ENCODE measurements around the gene UBA1.

Gene UBA1

DNA sequence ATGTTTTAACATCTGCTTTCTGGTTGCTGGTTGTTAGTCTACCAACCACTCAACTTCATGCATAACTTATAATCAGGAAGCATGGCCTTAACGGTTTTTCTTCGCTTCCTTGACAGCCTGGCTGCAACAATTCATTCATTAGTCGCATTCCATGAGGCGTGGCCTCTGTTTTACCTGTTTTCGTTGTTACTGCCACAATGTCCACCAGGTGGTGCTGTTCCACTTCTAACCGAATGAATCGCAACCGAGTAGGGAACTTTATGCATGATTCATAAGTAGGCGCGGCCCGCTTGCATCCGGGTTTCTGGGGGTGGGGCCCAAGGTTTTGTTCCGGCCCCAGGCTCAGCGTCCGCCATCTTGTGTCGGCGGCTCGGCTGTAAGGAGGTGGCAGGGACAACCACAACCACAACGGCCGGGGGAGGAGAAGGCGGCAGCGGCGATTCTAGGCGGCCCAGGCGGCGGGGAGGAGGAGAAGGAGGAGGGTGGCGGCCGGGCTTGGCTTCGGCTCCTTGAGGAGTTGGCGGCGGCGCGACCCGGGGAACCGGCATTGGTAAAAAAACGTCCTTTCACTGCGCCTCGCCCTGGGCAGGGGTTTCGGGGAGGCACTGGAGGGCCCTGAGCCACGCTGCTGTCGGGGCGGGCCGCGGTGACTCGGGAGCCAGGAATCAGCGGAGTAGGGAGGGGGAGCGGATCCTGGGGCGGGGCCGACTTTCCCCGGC is at the start of gene UBA1:
UBA1 (plus strand) TSS at position 355 of the 719 bp plus-strand sequence. CDS start 4,974 bp downstream, outside the sequence.
- in situ Hi-C loops (cut with MboI; ENCODE audit: low sequenced_read_pairs) = no loop called here

DNA sequence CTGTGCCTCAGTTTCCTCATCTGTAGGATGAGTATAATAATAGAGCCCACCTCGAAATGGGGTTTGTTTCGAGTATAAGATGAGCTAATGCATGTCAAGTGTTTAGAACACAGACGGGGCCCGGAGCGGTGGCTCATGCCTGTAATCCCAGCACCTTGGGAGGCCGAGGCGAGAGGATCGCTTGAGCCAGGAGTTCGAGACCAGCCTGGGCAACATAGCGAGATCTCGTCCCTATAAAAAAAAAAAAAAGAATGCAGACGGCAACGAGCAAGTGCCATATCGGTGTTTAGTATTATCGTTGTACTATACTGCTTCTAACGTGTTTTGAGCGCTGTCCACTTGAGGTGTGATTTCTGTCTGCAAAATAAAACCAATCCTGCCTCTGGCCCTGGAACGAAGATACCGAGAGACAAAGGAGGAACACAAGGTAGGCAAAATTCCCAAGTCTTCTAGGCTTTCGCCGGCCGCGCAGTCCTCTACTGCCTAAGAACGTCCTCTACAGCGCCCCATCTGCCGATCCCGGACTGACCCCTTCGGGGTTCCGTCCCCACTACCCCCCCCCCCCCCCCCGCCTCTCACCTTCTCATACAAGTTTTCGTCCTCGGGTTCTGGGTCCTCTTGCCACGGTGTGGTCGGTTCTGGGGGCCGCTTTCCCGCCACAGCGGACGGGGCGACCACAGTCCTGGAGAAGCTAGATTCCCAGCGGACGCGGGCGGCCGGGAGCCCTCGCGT is 49.6 kb upstream of the UBA1 start:
- in situ Hi-C loops (cut with MboI; ENCODE audit: low sequenced_read_pairs) = no loop called here

DNA sequence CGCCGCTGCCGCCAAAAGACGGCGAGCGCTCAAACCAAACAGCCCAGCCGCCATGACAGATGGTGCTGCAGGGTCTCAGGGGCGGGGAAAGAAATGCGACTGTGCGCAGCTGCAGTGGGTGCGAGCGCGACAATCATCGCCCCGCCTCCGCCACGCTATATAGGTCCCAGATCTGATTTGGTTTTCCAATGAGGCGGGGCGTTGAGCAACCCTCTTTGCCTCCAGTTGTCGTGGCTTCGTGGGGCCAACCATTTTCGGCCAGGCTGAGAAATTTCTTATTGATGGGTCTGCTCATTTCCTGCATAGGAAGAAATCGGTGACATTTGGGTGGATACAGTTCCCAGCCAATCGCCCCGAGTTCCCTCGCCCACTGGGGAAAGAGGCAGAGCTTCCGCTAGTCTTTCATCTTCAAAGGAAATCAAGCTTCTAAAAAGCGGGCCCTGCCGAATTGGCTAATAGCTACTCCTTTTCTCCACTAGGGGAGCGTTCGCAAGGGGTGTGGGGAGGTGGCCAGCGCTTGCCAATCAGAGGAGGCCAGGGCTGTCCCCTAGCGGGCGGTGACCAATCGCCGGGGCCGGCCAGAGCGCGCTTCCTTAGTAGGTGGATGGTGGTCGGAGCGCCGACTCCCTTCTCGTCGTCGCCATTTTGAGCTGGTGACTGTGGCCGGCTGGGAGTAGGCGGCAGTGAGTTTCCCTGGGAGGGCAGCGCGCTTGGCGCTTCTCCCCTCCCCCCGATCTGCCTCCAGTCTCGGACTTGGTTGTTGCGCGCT is 48.8 kb upstream of the UBA1 start, which contains the start of the genes NDUFB11 and RBM10:
NDUFB11 (minus strand) TSS at position 77 of the 769 bp plus-strand sequence; CDS start at position 54, 23 bp downstream.
RBM10 (plus strand) TSS at position 596 of the 769 bp plus-strand sequence. CDS start 2,261 bp downstream, outside the sequence.
- in situ Hi-C loops (cut with MboI; ENCODE audit: low sequenced_read_pairs) = no loop called here

DNA sequence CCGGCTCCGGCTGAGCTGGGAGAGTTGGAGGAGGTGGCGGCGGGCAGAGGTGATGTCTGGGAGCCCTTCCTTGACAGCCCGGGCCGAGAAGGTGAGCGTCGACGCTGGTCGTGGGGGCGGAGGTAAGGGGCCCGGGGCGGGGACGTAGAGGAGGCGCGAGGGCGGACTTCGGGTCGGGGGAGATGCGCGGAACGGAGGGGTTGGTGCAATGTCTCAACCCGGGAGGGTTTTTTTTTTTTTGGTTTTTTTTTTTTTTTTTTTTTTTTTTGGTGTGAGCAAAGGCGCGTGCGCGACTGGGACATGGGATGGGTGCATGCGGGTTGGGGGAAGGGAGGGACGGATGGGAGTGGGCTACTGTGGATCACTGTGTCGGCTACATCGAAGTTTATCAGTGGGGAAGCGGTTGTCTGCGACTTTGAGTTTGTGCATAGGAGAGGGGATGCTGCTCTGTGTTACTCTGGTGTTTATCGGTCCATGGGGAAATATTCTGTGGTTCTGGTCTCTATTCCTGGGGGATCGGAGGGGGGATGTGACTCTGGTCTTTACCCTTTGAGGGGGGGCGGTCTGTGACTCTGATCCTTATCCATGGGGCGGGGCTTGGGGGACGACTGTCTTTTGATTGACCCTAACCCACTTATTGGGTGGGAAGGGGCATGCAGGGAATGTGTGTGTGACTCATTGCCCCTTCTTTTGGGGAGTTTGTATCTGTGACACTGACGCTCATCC is 48.1 kb upstream of the UBA1 start:
- in situ Hi-C loops (cut with MboI; ENCODE audit: low sequenced_read_pairs) = no loop called here

DNA sequence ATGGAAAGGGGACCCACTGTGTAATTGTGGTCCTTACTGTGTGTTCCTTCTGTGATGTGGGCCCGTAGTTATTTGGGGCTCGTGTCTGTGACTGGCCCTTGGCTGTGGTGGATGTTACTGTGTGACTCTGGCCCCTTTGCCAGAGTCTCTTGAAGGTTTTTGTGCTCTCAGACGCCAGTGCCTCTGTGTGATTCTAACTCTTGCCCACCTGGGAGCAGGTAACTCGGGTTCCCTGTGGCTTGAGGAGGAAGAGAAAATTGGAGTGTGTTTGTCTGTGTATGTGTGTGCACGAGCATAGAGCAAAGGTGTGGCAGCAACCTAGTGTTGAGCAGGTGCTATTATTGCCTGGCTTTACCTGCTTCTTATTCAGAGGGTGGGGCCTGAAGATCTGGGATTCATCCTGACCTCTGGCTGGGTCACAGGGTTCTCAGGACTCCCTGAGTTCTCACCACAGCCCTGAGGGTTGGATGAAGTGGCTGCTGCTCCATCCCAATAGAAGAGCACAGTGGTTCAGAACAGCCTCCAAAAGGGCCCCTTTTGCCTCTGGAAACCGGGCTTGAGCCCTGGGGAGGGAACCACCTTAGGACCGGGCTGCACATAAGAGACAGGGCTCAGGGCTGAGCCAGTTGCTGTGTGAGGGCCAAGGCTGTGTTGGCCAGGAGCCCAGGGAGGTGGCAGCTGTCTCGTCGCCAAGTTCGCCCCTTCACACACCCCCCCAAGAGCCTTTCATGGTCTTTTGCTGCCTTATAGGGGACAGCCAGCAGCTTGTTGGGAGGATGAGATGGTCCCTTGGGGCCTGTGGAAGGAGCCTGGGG is 47.3 kb upstream of the UBA1 start:
- in situ Hi-C loops (cut with MboI; ENCODE audit: low sequenced_read_pairs) = no loop called here

DNA sequence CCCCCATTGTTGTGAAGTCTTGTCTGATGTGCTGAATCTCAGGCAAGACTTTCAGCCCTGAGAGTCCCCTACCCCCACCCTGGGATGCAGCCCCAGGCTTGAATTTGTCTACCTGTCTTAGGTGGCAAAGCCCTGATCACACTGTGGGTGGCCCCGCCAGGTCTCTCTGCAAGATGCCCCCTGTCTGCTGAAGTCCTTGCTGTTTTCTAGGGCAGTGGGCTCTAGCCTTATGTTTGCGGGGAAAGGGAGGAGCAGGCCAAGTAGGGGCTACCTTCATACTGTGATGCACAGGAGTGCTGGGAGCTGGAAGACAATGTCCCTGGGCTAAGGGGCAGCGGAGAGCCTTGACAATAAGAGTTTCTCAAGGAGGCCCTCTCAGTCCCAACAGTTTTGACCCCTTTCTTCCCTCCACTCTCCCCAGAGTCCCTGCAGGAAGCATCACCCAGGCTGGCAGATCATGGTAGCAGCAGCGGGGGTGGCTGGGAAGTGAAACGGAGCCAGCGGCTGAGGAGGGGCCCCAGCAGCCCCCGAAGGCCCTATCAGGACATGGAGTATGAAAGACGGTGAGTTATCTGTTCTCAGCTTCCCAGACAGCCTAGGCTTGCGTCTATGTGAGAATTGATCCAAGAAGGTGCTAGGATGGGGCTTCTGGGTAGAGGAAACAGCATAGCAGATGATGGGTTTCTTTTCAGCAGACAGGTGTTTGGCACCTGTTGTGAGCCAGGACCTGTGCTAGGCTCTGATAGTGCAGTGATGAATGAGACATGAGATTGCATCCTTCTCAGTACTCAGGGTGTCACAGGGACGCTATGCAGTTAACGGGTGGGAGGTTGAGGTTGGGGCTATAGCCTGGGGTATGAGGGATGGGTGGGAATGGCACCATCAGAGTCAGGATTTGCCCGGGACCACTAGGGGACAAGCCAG is 46.4 kb upstream of the UBA1 start:
- in situ Hi-C loops (cut with MboI; ENCODE audit: low sequenced_read_pairs) = no loop called here

DNA sequence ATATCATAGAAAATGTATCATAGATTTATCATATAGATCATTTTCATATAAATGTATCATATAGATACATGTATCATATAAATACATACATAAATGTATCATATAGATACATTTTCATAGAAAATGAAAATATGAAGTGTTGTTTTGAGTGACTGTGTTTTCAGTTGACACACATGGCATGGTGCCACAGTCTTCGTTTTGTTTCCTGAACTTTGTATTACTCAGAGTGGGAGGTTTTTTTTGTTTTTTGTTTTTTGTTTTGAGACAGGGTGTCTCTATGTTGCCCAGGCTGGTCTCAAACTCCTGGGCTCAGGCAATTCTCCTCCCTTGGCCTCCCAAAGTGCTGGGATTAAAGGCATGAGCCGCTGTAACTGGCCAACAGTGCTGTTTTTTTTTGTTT is 44.7 kb upstream of the UBA1 start:
- in situ Hi-C loops (cut with MboI; ENCODE audit: low sequenced_read_pairs) = no loop called here

DNA sequence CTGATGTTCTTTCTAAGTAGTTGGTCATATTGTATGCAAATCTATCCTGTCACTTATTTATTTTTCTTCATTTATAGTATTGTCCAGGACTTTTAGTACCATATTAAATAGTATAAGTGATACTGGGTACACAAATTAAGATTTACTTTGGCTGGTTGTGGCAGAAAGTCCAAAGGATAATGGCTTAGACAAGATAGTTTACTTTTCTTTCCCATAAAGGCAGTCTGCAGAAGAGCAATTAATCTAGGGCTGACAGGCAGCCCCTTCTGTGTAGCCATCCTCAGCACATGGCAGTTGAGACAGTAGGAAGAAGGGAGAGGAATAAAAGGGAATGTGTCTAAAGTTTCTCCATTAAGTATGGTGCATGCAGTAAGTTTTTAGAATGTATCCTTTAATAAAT is 42.2 kb upstream of the UBA1 start:
- in situ Hi-C loops (cut with MboI; ENCODE audit: low sequenced_read_pairs) = no loop called here

DNA sequence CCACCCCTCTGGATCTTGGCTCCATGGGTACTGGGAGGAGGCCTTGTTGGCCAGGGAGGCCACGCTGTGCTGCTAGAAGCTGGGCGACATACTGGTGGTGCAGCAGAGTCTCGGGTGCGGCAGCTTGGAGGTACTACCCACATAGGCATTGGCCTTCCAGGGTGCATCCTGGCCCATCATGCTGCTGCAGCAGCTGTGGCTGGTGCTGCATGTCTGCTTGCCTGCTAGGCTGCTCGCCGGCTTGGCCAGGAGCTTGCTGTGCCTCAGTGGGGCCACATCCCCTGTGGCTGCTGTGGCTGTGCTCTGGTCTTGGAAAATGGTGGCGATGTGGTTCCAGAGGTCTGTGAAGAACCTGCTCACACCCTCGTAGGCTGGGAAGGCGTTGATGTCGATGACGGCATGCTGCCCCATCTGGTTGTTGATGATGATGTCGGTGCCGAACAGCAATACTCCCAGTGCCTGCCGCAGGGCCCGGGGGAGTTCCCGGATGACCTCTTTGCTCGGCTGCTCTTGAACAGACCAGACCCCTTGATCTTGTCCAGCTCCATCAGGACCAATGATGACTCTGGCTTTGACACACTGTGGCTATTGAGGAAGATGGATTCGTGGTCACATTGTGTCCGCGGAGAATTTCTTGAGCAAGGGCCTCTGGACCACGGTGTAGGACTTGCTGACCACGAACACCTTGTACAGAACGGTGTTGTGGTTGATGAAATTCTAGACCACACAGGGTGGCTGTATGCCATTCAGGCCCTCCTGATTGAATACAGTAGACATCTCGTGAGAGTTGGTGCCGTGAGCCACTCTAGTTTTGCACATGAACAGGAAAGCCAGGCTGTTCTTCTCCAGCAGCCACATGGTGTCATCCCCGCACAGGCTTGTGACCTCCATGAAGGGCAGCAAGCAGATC is 36.8 kb upstream of the UBA1 start:
- in situ Hi-C loops (cut with MboI; ENCODE audit: low sequenced_read_pairs) = no loop called here

DNA sequence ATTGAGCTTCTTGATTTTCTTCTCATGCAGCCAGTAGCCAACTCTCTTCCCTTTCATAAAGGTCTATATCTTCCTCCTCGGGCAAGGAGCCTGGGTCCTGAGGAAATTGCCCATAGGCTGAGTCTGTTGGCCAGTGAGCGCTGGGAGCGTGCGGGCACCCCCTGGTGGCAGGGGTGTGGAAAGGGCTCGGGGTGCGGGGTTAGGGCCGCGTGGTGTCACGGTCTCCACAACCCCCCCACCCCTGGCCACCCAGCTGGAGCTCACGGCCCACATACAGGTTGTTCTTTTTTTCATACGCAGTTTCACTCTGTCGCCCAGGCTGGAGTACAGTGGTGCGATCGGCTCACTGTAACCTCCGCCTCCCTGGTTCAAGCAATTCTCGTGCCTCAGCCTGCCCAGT is 35.5 kb upstream of the UBA1 start:
- in situ Hi-C loops (cut with MboI; ENCODE audit: low sequenced_read_pairs) = no loop called here

DNA sequence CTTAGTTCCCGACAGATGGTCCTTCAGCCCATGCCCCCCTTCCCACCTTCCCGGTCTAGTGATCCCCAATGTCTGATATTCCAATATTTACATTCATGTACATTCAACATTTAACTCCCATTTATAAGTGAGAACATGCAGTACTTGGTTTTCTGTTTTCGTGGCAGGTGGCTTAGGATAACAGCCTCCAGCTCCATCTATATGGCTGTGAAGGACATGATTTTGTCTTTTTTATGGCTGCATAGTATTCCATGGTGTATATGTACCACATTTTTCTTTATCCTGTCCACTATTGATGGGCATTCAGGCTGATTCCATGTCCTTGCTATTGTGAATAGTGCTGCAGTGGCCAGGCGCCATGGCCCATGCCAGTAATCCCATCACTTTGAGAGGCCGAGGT is 34.8 kb upstream of the UBA1 start:
- in situ Hi-C loops (cut with MboI; ENCODE audit: low sequenced_read_pairs) = no loop called here

DNA sequence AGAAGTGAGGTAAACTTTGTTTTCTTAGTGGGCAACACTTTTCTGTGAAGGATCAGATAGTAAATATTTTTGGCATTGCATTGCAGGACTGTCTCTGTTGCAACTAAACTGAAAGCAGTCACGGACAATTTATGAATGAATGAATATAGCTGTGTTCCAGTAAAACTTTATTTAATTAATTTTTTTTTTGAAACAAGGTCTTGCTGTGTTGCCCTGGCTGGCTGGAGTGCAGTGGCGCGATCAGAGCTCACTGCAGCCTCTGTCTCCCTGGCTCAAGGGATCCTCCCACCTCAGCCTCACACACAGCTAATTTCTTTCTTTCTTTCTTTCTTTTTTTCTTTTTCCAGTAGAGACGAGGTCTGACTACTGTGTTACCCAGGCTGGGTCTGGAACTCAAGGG is 32.8 kb upstream of the UBA1 start:
- in situ Hi-C loops (cut with MboI; ENCODE audit: low sequenced_read_pairs) = no loop called here

DNA sequence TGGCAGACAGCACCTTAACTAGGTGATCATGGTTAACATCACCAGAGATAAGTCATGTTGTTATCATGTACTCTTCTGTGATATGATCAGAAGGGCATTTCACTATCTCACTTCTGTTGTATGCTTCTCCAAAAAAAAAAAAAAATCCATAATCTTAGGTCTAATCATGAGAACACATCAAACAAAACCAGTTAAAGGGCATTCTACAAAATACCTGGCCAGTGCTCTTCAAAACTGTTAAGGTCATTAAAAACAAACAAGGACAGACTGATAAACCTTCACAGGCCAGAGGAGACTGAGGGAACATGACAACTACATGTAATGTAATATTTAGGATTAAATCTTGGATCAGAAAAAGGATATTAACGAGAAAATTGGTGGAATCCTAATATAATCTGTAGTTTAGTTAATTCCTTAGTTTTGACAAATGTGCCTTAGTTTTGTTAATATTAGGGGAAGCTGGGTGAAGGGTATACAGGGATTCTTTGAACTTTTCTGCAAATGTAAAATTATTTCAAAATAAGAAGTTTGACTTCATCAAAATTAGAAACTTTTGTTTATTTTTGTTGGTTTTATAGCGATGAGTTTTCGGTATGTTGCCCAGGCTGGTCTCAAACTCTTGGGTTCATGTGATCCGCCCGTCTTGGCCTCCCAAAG is 30.6 kb upstream of the UBA1 start:
- in situ Hi-C loops (cut with MboI; ENCODE audit: low sequenced_read_pairs) = no loop called here

DNA sequence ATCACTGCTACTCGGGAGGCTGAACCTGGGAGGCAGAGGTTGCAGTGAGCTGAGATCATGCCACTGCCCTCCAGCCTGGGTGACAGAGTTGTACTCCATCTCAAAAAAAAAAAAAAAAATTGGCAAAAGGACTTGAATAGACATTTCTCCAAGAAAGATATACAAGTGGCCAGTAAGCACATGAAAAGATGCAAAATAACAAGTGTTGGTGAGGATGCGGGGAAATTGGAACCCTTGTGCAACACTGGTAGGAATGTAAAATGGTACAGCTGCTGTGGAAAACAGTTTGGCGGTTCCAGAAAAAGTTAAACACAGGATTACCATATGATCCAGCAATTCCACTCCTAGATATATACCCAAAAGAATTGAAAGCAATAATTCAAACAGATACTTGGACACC is 29.2 kb upstream of the UBA1 start:
- in situ Hi-C loops (cut with MboI; ENCODE audit: low sequenced_read_pairs) = no loop called here

DNA sequence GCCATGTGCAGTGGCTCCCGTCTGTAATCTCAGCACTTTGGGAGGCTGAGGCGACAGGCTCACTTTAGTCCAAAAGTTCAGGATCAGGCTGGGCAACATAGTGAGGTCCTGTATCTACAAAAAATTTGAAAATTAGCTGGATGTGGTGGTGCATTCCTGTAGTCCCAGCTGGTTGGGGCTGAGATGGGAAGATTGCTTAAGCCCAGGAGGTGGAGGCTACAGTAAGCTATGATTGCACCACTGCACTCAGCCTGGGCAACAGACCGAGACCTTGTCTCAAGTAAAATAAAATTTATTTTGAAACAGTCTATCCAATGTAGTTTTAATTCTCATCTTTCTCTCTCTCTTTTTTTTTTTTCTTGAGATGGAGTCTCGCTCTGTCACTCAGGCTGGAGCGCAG is 27.5 kb upstream of the UBA1 start:
- in situ Hi-C loops (cut with MboI; ENCODE audit: low sequenced_read_pairs) = no loop called here

DNA sequence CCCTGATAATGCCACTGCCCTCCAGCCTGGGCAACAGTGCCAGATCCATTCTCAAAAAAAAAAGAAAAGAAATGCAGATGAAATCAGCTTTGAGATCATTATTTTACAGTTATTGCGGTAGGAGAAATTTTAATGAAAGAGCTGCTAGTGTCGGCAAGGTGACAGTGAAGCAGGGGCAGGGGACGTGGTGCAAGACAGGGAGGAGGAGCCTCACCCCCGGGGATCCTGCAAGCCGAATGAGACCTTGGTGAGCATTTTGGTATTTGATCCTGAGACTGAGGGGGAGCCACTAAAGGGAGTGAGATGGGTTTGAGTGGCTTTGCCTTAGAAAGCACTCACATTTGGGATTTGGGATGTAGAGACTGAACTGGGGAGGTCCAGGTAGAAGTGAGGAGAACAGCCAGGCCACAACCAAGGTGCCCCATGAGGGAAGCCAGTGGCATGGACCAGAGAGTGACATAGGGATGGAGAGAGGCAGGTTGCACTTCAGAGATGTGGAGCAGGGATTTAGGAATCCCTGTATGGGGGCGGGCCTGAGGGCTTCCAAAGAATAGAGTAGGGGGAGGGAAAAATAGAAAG is 25.0 kb upstream of the UBA1 start:
- in situ Hi-C loops (cut with MboI; ENCODE audit: low sequenced_read_pairs) = no loop called here

DNA sequence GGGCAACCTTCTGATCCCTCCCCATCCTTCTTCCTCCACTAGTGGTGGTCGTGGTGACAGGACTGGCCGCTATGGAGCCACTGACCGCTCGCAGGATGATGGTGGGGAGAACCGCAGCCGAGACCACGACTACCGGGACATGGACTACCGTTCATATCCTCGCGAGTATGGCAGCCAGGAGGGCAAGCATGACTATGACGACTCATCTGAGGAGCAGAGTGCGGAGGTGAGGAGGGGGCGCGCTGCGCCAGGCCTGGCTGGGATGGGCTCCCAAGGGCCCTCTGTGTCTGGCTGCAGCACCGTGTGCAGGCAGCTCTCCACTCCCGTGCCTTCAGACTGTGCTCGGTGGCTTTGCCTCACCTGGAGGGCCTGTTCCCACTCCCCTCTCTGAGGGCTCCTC is 24.4 kb upstream of the UBA1 start:
- in situ Hi-C loops (cut with MboI; ENCODE audit: low sequenced_read_pairs) = no loop called here
